Mesangial cell (primary cell): Measurements from ENCODE around the gene DUSP18. TPM values are rescaled to one million over a fixed set of nuclear protein-coding genes. Genes with fewer than 3 reads are reported as not detected.

Source experiments
- total RNA-seq: library from RNA; depleted of rRNA; stranded (reverse); fragments of >200 nt; gene quantifications from 2 replicates; pipeline ENCODE4 v1.2.3, GENCODE V29; 2015

The DUSP18 gene
- 5.9 and 9.0 TPM in 2 replicates for total RNA-seq

DNA sequence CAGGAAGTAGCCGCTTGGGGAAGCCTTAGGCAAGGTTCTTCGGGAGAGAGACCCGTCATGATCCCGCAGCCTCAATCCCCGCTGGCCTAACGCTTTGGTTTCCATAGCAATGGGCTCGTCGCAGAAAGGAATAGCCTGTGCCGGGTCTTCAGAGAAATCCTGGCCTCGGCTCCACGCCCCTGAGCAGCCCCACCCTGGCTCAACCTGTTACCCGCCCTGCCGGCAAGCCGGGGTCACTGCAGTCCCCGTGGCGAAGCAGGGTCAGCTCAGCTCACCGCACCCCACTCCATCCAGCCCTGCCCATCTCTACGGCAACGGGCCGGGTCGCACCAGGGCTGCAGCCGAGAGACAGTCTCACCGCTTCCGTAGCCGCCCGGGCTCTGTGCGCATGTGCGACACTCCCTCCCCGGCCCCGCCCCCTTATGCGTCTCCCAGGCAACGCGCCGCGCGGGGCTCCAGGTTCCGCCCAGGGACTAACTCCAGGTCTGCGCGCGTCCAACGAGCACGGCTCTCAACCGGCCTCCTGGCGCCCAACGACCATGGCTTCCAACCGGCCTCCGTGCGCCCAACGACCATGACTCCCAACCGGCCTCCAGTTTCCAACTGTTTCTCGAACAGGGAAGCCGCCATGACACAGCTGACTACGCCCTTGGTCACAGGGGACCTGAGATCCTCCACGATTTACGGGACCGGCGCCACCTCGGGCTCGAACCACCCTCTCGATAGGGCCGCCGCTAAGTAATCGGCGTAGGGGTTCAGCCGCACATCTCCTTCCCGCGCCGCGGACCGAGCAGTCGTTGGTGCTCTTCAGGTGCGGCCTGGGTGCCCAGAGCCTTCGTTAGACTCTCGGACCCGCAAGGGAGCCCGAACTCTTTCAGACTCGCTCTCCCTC lies at the start of gene DUSP18:
TSS of gene DUSP18 (minus strand) at position 382 of the 892 bp plus-strand sequence. CDS start 3,872 bp downstream, outside the sequence.

DNA sequence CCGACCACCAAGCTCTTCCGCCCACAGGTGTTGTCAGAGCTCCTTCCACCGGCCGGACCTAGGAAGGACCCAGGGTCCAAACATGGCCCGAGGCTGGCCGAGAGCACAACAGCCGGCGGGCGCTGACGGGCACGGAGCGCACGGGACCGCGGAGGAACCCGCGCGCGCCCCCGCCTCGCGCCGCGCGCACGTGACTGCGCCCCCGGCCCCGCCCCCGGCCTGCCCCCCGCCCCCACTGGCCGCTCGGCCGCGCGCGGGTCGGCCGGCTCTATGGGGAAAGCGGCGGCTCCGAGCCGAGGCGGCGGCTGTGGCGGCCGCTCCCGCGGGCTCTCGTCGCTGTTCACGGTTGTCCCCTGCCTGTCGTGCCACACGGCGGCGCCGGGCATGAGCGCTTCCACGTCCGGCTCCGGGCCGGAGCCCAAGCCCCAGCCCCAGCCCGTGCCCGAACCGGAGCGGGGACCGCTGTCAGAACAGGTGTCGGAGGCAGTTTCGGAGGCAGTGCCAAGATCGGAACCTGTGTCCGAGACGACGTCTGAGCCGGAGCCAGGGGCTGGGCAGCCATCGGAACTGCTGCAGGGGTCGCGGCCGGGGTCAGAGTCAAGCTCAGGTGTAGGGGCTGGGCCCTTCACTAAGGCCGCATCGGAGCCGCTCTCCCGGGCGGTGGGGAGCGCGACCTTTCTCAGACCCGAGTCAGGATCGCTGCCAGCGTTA lies 27.1 kb upstream of the DUSP18 start, which contains the start of gene OSBP2:
TSS of gene OSBP2 (plus strand) at position 235 of the 711 bp plus-strand sequence. CDS start at position 271, 36 bp downstream.

DNA sequence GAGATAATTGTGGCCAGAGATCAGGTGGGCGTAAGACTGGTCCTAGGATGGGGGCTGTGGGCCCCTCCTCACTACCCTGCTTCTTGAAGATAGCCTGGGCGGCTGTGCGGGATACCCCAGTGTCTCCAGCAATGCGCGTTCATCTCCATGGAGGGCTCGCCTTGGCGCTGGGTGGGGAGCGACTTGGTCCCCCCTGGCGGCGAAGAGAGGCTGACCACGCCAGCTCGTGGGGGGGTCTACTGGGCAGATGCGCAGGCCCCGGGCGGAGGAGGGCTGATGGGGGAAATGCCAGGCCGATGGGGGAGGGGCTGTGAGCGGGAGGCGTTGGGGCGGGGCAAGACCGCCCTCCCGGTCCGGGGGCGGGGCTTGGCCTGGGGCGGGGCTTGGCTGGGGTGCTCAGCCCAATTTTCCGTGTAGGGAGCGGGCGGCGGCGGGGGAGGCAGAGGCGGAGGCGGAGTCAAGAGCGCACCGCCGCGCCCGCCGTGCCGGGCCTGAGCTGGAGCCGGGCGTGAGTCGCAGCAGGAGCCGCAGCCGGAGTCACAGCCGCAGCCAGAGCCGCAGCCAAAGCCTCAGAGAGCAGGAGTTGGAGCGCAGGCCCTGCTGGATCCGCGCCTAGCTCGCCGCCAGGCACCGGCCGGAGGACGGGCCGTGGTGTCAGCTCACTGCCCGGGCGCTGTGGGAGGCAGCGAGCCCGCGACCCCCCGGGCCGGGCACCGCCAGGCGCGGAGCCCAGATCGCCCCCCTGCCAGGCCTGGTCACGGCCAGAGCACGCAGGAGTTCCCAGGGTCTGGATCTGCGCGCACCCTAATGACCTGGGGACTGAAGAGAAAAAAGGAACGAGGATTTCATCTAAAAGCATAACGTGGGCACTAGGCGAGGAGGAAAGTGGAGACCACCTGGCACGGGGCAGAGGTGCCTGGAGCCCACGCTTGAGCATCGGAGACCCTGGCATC lies 32.1 kb downstream of the DUSP18 start, which contains the start of gene SLC35E4:
TSS of gene SLC35E4 (plus strand) at position 509 of the 953 bp plus-strand sequence. CDS start 670 bp downstream, outside the sequence.

Other genes with a start within 250 kb of the DUSP18 start
- 15.5 and 75.1 TPM in 2 replicates for gene MTFP1, start 242.1 kb downstream of the DUSP18 start, total RNA-seq
- gene SEC14L3, start 195.9 kb downstream of the DUSP18 start, total RNA-seq, result not detected in 2 replicates
- not detected in 2 replicates for gene SEC14L4, start 162.2 kb downstream of the DUSP18 start, total RNA-seq
- gene SEC14L6, start 121.1 kb downstream of the DUSP18 start, total RNA-seq, result 4.7 and 8.1 TPM in 2 replicates
- 5.7 and 22.3 TPM in 2 replicates for gene GAL3ST1, start 93.2 kb downstream of the DUSP18 start, total RNA-seq
- 55.5 and 80.2 TPM in 2 replicates for gene PES1, start 76.0 kb downstream of the DUSP18 start, total RNA-seq
- gene TCN2, start 60.7 kb downstream of the DUSP18 start, total RNA-seq, result 9.1 and 80.5 TPM in 2 replicates
- gene SLC35E4, start 32.1 kb downstream of the DUSP18 start, total RNA-seq, result 12.2 and 14.8 TPM in 2 replicates
- gene OSBP2, start 27.0 kb upstream of the DUSP18 start, total RNA-seq, result 2.0 and 4.8 TPM in 2 replicates